Left lobe of liver (tissue), 2 donors: ENCODE data around the gene MC3R. TPM values are rescaled to one million over a fixed set of nuclear protein-coding genes. Genes with fewer than 3 reads are reported as not detected.
A peak's percentile ranks its signal among the peaks of the same experiment; 100 is the strongest.

Experiments
- ATAC-seq: fragments of 200-7000 bp; cut with Tn5 transposase; one replicate; pipeline ENCODE4 v1.9.1; 2020; ENCODE audit warnings: mild to moderate bottlenecking, moderate library complexity
- DNase-seq: peaks from one replicate; pipeline ENCODE4 v3.0.0-alpha.2; 2020; ENCODE audit warnings: low spot score
- total RNA-seq: library from RNA; stranded (reverse); gene quantifications from one replicate; pipeline ENCODE4 v1.2.1, GENCODE V29; 2021
- donor health status: DM: no; HTN: no; CAD: no; lungs with moderate emphysema.
- donor health status: DM: no; HTN: yes; CAD: no.

MC3R gene
- total RNA-seq, 1 donor from 2014 or later = not detected

DNA sequence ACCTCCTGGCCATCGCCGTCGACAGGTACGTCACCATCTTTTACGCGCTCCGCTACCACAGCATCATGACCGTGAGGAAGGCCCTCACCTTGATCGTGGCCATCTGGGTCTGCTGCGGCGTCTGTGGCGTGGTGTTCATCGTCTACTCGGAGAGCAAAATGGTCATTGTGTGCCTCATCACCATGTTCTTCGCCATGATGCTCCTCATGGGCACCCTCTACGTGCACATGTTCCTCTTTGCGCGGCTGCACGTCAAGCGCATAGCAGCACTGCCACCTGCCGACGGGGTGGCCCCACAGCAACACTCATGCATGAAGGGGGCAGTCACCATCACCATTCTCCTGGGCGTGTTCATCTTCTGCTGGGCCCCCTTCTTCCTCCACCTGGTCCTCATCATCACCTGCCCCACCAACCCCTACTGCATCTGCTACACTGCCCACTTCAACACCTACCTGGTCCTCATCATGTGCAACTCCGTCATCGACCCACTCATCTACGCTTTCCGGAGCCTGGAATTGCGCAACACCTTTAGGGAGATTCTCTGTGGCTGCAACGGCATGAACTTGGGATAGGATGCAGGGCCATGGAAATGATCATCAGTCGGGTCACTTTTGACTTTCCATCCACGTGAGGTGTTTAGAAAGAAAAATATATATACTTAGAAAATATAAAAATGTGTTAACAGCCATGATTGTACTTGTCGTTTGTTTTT, 868 bp downstream of the MC3R start:
- ATAC-seq = peak; percentile 58
- no peak for DNase-seq

DNA sequence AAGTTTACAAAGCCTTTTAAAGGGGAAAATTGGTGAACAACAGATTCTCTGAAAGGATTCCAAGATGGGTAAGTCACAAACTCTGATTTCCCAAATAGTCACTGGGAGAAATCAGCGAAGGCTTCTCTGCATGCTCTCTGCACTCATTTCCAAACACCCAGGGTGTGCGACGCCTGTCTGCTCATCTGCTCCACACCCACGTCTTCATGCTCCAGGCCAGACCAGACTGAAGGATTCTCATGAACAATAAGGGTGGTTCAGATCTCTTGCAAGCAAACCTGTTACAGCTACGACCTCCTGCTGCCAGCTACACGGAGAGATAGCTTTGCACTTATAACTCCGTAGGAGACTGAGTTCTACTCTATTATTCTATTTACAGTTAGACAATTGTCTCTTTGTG, 1.4 kb downstream of the MC3R start:
- ATAC-seq = no peak
- DNase-seq = no peak

GRCh38 chr20:56257604-56258003, 9.1 kb downstream of the MC3R start:
- ATAC-seq = no peak
- DNase-seq = no peak

GRCh38 chr20:56259948-56260347, 11.4 kb downstream of the MC3R start:
- ATAC-seq (no peak), DNase-seq (no peak)

- DNase-seq (no peak), ATAC-seq (no peak)
Measured at GRCh38 chr20:56268536-56268935, 20.0 kb downstream of the MC3R start.

- DNase-seq (no peak), ATAC-seq (no peak)
Measured at GRCh38 chr20:56271974-56272373, 23.4 kb downstream of the MC3R start.

DNA sequence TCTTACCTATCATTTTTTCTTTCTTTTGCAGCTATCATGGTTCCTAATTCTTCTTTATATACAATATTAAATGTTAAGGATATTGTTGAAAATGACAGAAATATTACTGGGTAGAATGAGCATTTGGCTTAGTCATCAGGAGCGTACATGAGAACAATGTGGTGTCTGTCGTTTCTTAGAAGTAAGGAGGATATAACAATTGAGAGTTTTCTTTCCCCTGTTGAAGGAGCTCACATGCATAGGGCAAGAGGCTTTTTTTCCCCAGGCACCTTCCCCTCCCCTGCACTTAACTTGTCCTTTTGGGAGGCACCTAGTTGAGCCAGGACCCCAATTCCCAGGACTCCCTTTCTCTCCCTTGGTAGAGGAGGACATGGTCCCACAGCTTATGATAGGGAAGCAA, 25.0 kb downstream of the MC3R start:
- ATAC-seq = no peak

DNA sequence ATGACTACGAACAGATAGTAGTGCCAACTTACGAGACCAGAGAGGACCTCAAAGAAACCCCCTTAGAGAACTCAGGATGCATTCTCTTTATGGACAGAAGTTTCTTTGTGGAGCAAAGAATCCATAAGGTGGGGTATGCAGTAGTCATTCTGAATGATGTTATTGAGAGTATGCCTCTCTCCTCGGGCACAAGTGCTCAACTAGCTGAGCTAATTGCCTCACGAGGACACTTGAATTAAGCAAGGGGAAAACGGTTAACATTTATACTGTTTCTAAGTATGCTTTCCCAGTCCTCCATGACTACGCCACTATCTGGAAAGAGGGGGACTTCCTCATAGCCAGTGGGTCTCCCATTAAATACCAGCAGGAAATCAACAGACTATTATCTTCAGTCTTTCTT, 25.6 kb downstream of the MC3R start:
- DNase-seq (no peak), ATAC-seq (no peak)

More for the DNA sequence above, 25.0 kb downstream of the MC3R start:
- no peak for DNase-seq

DNA sequence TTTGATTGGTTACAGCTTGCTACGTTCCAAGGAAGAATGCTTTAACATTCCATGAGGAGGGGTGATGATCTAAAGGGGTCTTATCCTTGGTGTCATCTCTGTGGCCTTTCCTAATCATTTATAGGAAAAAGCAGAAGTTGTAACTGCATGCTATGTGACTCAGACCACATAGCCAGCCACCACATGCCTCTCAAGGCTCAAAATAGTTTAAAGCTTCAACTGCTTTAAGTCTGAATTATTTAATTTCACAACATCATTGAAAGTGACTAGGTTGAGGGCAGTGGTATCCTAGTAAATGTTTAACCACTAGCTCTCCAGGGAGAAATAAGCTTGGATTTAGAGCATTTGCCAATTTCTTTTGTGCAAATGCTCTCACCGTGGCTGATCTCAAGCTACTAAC, 29.7 kb downstream of the MC3R start:
- ATAC-seq = no peak
- no peak for DNase-seq

- ATAC-seq = no peak
- DNase-seq = no peak
Measured at GRCh38 chr20:56285496-56285895, 37.0 kb downstream of the MC3R start.

- ATAC-seq = no peak
- no peak for DNase-seq
Measured at GRCh38 chr20:56289652-56290051, 41.1 kb downstream of the MC3R start.

DNA sequence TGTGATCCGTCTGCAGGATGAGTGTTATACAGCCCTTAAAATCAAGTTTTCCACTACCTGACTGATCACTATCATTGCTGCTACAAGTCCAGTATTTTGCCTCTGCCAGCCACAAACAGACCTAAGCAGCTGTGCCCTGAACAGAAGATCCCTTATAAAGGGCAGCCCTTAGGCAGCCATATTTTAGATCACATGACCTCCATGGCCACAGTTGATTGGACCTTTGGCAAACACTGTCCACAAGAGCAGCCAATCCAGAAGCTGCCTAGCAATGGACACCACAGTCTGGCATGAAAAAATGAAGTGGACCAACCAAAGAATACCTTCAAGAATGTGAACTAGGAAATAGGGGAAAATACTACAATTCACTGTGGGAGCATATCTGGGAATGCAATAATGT, 50.8 kb downstream of the MC3R start:
- ATAC-seq = no peak
- no peak for DNase-seq

Other genes with a start within 250 kb of the MC3R start
- not detected for gene CBLN4, start 243.2 kb upstream of the MC3R start, total RNA-seq
- gene FAM210B, start 110.2 kb downstream of the MC3R start, total RNA-seq = 53.6 TPM
- gene AURKA, start 143.5 kb downstream of the MC3R start, total RNA-seq = 1.6 TPM
- 17.2 TPM for gene CSTF1, start 143.9 kb downstream of the MC3R start, total RNA-seq
- gene CASS4, start 163.5 kb downstream of the MC3R start, total RNA-seq = 0.93 TPM
- 31.7 TPM for gene RTF2, start 219.9 kb downstream of the MC3R start, total RNA-seq